GOT3 (cell line): ENCODE data around the gene KLF16.

Source experiments
- DNase-seq: peaks from one replicate; lab custom pipeline; 2025; ENCODE audit warnings: mixed read lengths; lab: John Stamatoyannopoulos, UW

The KLF16 gene

DNA sequence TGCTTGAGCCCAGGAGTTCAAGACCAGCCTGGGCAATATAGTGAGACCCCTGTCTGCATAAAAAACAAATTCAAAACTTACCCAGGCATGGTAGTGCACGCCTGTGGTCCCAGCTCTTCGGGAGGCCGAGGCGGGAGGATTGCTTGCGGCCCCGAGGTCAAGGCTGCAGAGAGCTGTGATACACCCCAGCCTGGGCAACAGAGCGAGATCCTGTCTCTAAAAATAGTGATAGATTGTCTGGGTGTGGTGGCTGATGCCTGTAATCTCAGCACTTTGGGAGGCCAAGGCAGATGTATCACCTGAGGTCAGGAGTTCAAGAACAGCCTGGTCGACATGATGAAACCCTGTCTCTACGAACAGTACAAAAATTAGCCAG is 4.0 kb upstream of the KLF16 start:
- DNase-seq: no peak

DNA sequence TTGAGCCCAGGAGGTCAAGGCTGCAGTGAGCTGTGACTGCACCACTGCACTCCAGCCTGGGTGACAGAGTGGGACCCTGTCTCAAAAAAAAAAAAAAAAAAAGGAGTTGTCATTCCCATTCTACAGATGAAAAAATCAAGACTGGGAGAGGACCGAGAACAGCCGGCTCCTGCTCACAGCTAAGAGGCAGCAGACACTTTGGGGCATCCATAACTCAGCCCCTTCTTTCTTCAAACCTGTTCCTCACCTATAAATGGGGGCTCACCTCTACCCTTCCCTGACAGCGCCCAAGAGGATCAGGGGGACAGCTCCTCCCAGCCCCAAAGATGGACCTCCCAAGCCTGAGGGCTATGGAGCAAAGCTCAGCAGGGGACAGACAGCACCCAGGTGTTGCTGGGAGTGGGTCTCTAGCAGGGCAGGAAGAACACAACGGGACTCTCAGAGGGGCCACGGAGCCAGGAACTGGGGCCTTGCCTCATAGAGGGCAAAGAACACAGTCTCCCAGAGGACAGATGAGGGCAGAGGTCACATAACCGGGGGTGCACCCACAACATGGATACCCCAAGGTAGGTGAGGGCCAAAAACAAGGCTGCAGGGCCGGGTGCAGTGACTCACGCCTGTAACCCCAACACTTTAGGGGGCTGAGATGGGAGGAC is 3.4 kb upstream of the KLF16 start:
- no peak for DNase-seq

DNA sequence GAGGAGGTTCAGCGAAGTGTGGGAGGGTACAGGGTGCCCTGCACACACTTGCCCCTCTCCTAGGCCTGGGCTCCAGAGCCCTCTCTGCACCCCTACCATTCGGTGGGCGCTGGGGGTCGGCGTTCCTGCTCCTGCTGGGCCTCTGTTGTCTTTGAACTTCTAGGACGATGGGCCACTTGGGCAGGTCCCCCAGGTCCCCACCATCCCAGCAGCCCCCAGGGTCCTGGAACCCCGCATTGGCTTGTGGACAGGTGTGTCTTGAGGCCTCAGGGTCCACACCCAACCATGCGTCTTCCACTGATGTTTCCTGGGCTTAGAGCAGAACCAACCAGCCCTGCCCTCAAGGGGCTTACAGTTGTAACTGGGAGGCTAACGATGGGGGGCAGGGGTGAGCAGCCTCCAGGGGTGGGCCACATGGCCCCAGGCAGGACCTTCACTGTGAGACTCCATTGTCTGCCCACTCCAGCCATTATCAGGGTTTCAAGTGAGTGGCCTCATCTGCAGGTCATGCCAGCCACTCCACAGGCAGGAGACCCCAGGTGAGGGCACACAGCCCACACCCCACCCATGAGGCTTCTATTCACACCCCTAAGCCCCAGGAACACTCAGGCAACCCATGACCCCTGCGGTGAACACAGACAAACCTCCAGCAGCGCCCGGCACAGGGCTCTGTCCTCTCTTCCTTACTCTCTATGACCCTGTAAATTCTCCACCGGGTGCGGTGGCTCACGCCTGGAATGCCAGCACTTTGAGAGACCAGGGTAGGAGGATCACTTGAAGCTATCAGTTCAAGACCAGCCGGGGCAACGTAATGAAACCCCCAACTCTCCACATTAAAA is 2.0 kb upstream of the KLF16 start:
- DNase-seq: no peak

DNA sequence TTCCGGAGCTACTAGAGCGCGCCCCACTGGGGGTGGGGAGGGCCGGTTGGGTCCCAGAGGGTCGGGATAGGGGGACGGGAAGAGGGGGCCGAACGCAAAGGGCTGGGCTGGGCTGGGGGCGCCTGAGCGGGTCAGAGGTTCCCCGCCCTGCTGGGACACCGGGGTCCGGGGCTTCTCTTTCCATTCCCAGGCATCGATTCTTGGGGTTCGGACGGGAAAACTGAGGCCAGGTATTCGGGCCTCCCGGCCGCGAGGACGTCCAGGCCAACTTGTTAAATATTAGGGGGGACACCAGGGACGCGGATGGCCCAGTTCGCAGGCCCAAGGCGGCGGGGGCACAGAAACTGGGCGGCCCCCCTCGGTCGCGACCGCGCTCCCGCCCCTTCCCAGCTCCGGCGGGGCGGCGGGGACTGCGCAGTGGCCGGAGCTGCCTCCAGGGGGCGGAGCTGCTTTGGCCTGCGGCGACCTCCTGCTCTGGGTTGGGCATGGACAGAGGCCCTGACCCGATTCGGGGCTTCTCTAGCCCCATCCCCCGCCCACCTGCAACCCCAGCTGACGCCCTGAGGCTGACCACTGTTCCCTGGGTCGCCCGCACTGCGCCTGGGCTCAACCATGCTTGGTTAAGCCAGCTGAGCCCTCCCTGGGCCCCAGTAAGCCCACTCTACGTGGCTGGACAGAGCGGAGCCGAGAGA is 1.2 kb upstream of the KLF16 start:
- DNase-seq: no peak

DNA sequence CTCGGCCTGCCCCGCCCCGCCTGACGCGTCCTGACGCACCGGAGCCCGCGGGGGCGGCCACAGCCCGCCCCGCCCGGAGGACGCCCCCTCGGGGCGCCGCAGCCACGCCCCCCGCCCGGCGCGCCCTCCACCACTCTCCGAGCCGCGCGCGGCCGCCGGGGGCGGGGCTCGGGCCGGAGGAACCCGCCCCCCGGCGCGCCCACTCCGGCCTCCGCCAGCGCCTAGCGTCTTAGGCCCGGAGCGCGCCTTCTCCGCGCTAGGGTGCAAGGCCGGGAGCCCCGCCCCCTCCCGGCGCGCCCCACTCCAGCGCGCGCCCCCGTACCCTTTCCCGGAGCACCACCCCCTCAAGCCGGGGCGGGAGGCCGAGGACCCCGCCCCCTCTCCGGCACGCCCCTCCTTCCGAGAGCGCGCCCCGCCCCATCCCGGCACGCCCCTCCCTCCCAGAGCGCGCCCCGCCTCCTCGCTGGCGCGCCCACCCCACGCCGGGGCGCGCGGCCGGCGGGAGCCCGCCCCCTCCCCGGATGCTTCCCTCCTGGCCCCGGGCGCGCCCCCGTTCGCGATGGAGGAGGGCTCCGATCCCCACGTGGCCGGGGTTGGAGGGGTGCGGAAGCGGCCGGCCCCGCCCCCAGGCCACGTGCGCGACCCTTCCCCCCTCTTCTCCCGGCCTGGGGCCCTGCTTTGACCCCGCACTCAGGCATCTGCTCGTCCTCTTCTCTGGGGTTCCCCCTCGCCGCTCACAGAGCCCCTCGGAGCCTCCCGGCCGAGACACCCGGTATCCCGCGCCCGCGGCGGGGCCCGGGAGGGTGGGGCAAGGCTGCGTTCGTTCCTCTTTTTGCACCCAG is 480 bp upstream of the KLF16 start:
- peak; percentile 84 for DNase-seq

- DNase-seq: no peak
Measured at GRCh38 chr19:1862424-1863327, 703 bp downstream of the KLF16 start.

- DNase-seq: no peak
Measured at GRCh38 chr19:1862068-1862423, 1.3 kb downstream of the KLF16 start.

GRCh38 chr19:1861599-1862031 is 1.8 kb downstream of the KLF16 start:
- no peak for DNase-seq

DNA sequence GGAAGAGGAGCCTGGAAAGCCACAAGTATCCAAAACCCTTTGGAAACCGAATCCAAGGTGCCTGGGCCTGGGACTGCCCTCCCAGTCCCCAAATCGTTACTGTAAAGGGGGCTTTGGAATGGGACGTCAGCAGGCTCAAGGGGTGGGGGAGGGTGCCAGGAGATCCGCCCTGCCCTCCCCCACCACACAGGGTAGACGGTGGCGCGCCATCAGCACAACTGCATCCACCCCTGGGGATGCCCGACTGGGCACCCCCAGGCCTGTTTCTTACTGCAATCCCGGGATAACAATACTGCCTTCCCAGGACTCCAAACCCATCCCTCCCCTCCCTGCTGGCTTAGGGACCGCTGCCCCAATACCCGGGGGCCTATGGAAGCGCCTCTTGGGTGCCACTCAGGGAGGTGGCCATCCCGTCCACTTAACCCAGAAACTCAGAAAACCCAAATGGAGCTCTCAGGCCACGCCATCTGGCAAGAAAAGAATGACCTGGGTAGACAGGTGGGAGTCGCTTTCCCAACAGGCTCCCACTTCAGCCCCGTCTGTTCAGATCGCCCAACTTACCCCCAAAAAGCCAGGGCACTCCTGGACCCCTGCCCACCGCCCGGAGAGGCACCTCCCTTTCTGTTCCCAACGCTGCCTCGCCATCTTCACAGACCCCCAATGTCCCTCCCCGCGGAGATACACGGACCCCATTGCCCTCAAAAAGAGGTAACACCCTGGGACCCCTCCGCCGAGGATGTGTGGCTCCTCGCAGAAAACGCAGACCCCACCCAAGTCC is 2.4 kb downstream of the KLF16 start:
- DNase-seq: no peak

GRCh38 chr19:1860042-1860775 is 3.2 kb downstream of the KLF16 start:
- no peak for DNase-seq

GRCh38 chr19:1859331-1859781 is 4.0 kb downstream of the KLF16 start:
- no peak for DNase-seq

- DNase-seq: no peak
Measured at GRCh38 chr19:1858412-1859081, 4.8 kb downstream of the KLF16 start.

GRCh38 chr19:1857648-1858326 is 5.6 kb downstream of the KLF16 start:
- DNase-seq: no peak

GRCh38 chr19:1856698-1857603 is 6.4 kb downstream of the KLF16 start:
- DNase-seq: no peak

- DNase-seq: no peak
Measured at GRCh38 chr19:1856345-1856697, 7.1 kb downstream of the KLF16 start.

DNA sequence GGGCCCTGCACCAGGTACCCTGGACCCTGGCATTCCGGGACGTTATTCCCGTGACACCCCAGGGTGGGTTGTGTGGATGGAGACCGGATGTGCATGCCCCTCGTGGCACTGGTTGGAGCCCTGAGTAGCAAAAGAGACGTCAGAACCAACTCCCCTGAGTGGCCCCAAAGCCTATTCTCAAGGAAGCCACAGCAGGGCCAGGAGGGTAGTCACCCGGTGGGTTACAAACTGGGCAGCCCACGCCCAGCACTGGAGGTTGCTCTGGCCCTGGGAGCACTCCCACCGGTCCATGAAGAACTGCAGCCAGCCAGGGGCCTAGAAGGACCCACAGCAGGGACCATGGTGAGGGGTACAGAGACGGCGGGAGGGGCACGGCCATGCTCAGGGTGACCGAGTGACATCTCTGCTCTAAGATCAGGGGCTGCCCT is 7.5 kb downstream of the KLF16 start:
- no peak for DNase-seq
